HUES6 (cell line): Measurements from ENCODE around the gene FBXW8.

Source experiments
- H3K27ac ChIP-seq: 2 replicates; pipeline ENCODE4 v1.7.0; 2013; ENCODE audit warnings: low read depth, mild to moderate bottlenecking, low read length, inconsistent platforms
- H3K27me3 ChIP-seq: 2 replicates; pipeline ENCODE4 v1.6.1; 2013; ENCODE audit warnings: low read length; ENCODE audit not compliant: control insufficient read depth, insufficient read depth
- H3K36me3 ChIP-seq: 2 replicates; pipeline ENCODE4 v1.6.1; 2013; ENCODE audit warnings: low read length; ENCODE audit not compliant: control insufficient read depth, insufficient read depth
- H3K4me1 ChIP-seq: 2 replicates; pipeline ENCODE4 v1.6.1; 2013; ENCODE audit warnings: low read length; ENCODE audit not compliant: control insufficient read depth, insufficient read depth
- H3K4me3 ChIP-seq: 2 replicates; pipeline ENCODE4 v1.5.1; 2013; ENCODE audit warnings: low read depth, low read length
- H3K9ac ChIP-seq: one replicate; pipeline ENCODE4 v1.6.1; 2013; ENCODE audit warnings: mild to moderate bottlenecking, low read length
- H3K9me3 ChIP-seq: 2 replicates; pipeline ENCODE4 v1.6.1; 2013; ENCODE audit warnings: low read depth, low read length; ENCODE audit not compliant: control insufficient read depth, insufficient read depth

FBXW8 gene

DNA sequence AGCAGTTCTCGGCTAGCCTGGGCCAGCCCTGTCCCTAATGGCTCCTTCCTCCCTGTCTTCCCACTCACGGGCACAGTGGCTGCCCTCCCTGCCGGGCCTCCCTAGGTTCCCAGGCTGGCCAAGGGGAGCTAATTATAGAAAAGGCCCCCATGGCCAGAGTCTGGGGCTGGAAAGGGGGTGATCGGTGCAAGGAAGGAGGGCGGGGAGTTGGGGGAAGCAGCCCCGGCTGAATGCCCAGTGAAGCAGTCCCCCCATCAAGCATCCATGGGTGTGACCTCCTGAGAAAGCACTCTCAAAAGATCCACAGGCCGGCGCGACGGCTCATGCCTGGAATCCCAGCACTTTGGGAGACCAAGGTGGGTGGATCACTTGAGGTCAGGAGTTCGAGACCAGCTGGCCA is 133.6 kb downstream of the FBXW8 start:
- Histone ChIP-seq H3K4me1 (peaks cover 32% of the 10 kb centered on the region), H3K27ac (no peak overlapping the region), H3K9me3 (no peaks in the 10 kb centered on the region), H3K27me3 (no peaks in the 10 kb centered on the region), H3K4me3 (no peak overlapping the region), H3K36me3 (no peaks in the 10 kb centered on the region), H3K9ac (no peak overlapping the region)

DNA sequence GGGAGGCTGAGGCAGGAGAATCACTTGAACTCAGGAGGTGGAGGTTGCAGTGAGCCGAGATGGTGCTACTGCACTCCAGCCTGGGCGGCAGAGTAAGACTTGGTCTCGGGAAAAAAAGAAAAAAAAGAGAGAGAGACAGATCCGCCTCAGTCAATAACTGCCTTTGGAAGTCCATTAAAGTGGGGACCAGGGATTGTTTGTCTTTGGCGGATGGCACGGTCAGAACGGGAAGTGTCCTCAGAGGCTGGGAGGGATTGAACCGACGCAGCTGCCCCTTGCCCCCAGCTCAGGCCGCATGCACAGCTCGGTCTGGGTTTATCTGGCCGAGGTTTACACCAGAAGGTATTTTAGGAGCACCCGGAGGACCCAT is 134.0 kb downstream of the FBXW8 start:
- Histone ChIP-seq H3K27ac (no peak overlapping the region), H3K9me3 (no peaks in the 10 kb centered on the region), H3K4me3 (no peak overlapping the region), H3K36me3 (no peaks in the 10 kb centered on the region), H3K4me1 (peaks cover 32% of the 10 kb centered on the region), H3K9ac (no peak overlapping the region), H3K27me3 (no peaks in the 10 kb centered on the region)

GRCh38 chr12:117045160-117046010 is 134.6 kb downstream of the FBXW8 start:
- peaks cover 32% of the 10 kb centered on the region for H3K4me1 ChIP-seq
- no peaks in the 10 kb centered on the region for H3K27me3 ChIP-seq
- H3K9me3 ChIP-seq, result no peaks in the 10 kb centered on the region
- no peak overlapping the region for H3K9ac ChIP-seq
- no peak overlapping the region for H3K27ac ChIP-seq
- H3K36me3 ChIP-seq, result no peaks in the 10 kb centered on the region
- no peak overlapping the region for H3K4me3 ChIP-seq

- H3K4me3 ChIP-seq, result no peak overlapping the region
- H3K36me3 ChIP-seq, result no peaks in the 10 kb centered on the region
- peaks cover 32% of the 10 kb centered on the region for H3K4me1 ChIP-seq
- no peak overlapping the region for H3K27ac ChIP-seq
- no peak overlapping the region for H3K9ac ChIP-seq
- H3K27me3 ChIP-seq, result no peaks in the 10 kb centered on the region
- no peaks in the 10 kb centered on the region for H3K9me3 ChIP-seq
Measured at GRCh38 chr12:117046011-117046369, 135.2 kb downstream of the FBXW8 start.

- no peaks in the 10 kb centered on the region for H3K9me3 ChIP-seq
- no peak overlapping the region for H3K4me3 ChIP-seq
- H3K9ac ChIP-seq, result no peak overlapping the region
- no peaks in the 10 kb centered on the region for H3K27me3 ChIP-seq
- H3K27ac ChIP-seq, result no peak overlapping the region
- H3K4me1 ChIP-seq, result peaks cover 32% of the 10 kb centered on the region
- no peaks in the 10 kb centered on the region for H3K36me3 ChIP-seq
Measured at GRCh38 chr12:117046425-117046824, 135.7 kb downstream of the FBXW8 start.

GRCh38 chr12:117046861-117047530 is 136.2 kb downstream of the FBXW8 start:
- Histone ChIP-seq H3K27me3 (no peaks in the 10 kb centered on the region), H3K9me3 (no peaks in the 10 kb centered on the region), H3K4me3 (no peak overlapping the region), H3K4me1 (peaks cover 30% of the 10 kb centered on the region), H3K9ac (no peak overlapping the region), H3K36me3 (no peaks in the 10 kb centered on the region), H3K27ac (no peak overlapping the region)

- Histone ChIP-seq H3K9me3 (no peaks in the 10 kb centered on the region), H3K27ac (no peak overlapping the region), H3K27me3 (no peaks in the 10 kb centered on the region), H3K36me3 (no peaks in the 10 kb centered on the region), H3K4me3 (no peak overlapping the region), H3K4me1 (peaks cover 35% of the 10 kb centered on the region), H3K9ac (peak overlapping the region; percentile 1)
Measured at GRCh38 chr12:117047810-117048584, 137.2 kb downstream of the FBXW8 start.

- no peaks in the 10 kb centered on the region for H3K27me3 ChIP-seq
- peaks cover 38% of the 10 kb centered on the region for H3K4me1 ChIP-seq
- H3K9me3 ChIP-seq, result no peaks in the 10 kb centered on the region
- no peak overlapping the region for H3K27ac ChIP-seq
- no peaks in the 10 kb centered on the region for H3K36me3 ChIP-seq
- peak overlapping the region; percentile 1 for H3K9ac ChIP-seq
- H3K4me3 ChIP-seq, result no peak overlapping the region
Measured at GRCh38 chr12:117048585-117048904, 137.8 kb downstream of the FBXW8 start.

- Histone ChIP-seq H3K36me3 (no peaks in the 10 kb centered on the region), H3K27me3 (no peaks in the 10 kb centered on the region), H3K4me1 (peaks cover 38% of the 10 kb centered on the region), H3K9ac (no peak overlapping the region), H3K9me3 (no peaks in the 10 kb centered on the region), H3K4me3 (no peak overlapping the region), H3K27ac (no peak overlapping the region)
Measured at GRCh38 chr12:117049295-117049694, 138.5 kb downstream of the FBXW8 start.

- Histone ChIP-seq H3K9ac (no peak overlapping the region), H3K9me3 (no peaks in the 10 kb centered on the region), H3K4me1 (peaks cover 35% of the 10 kb centered on the region), H3K27ac (no peak overlapping the region), H3K4me3 (no peak overlapping the region), H3K27me3 (no peaks in the 10 kb centered on the region), H3K36me3 (no peaks in the 10 kb centered on the region)
Measured at GRCh38 chr12:117050060-117050459, 139.3 kb downstream of the FBXW8 start.

- Histone ChIP-seq H3K36me3 (no peaks in the 10 kb centered on the region), H3K27me3 (no peaks in the 10 kb centered on the region), H3K9me3 (no peaks in the 10 kb centered on the region), H3K27ac (no peak overlapping the region), H3K9ac (no peak overlapping the region), H3K4me3 (no peak overlapping the region), H3K4me1 (peaks cover 25% of the 10 kb centered on the region)
Measured at GRCh38 chr12:117051380-117051779, 140.6 kb downstream of the FBXW8 start.
